NCI-H1694 (cell line): ENCODE results near the gene HOXA2.

Experiments
- DNase-seq: peaks from one replicate; lab custom pipeline; 2025; lab: John Stamatoyannopoulos, UW

Gene HOXA2

DNA sequence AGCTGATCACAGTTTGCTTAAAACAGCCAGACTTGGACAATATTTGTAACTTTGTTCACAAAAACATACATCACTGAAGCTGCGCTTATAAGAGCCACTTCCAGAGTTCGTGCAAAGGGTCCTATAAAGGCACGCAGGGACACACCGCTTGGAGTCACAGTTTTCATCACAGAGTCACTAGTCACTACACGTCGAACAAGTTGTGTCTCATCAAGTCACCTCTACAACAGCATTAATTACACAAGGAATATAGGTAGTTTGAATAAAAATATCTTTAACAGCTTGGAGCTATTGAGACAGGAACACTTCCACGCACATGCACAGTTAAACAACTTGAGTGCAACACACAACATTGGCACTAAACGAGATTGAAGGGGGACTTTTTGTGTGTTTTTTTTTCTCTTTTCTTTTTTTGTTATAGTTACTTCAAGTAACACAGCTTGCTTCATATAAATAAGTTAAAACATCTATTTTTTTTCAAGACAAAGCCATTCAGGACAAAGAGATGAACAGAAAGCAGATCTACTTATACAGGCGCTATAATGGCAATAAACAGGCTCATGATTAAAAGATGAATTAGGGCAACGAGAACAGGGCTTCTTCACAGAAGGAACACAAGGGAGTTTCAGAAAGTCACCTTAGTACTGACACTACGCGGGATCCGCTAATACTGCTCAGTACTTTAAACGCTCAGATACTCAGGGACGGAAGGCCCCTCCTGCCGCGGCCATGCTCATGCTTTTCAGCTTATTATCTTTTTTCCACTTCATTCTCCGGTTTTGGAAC lies 38.8 kb upstream of the HOXA2 start:
- no peak for DNase-seq

DNA sequence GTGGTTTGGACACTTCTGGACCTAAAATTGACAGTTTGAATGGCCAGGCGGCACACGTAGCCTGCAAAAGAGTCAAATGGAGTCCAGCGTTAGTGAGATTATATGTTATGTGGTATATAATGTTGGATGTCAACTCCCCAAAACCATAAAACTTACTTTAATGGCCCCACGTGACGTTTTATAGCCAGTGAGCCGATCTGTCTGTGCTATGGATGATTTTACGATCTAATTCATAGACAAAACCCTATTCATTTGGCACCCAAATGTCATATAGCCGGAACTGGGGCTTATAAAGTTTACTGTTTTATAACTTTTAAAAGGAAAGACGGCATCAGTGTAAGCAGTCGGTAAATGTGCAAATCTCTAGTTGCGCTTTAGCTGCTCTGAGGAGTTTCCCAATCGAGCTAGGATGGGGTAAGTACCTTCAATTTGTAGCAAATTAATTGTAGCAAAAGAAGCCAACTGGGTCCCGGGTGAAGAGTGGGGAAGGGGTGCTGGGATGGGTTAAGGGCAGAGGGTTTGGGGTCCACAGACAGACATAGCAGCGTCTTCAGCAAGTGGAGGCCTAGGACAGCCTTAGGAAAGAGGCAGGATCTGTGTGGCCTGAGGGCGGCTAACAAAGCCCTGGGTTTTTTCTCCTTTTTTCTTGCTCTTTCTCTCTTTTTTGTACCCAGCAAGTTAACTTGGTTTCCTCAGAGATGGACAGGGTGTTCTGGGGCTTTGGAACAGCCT lies 37.8 kb upstream of the HOXA2 start:
- no peak for DNase-seq

DNA sequence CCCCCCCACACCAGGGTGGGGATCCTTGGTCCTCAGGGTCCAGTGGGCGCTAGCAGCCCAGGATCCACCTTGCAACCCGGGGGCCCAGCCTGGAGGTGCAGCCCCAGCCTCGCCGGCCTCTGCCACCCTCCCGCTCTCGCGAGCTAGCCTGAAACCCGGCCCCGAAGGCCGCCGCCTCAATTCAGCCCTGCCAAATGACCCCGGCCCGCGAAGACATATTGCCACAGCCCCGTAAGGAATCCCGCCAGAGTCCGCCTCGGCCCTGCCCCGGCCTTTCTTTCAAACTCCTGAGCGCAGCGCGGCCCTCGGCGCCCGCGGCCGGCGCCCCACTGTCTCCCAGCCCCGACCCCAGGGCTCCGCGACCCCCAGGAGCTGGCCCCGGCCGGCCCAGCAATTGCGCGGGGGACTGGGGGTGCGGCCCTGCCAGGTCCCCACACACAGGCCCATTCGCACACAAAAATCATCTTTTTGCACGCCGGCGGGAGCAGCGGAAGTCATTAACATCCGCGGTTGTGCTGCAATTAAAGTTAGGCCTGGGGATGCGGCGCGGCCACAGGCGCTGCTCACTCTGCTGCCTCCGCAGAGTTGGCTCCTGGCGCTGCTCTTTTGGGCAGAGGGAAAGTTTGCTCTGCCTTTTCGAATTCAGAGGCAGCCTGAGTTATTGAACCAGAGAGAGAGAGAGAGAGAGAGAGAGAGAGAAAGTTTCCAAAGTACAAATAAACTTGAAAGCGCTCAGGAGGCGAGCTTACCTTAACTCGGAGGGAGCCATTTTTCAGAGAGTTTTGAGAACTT lies 37.0 kb upstream of the HOXA2 start:
- no peak for DNase-seq

DNA sequence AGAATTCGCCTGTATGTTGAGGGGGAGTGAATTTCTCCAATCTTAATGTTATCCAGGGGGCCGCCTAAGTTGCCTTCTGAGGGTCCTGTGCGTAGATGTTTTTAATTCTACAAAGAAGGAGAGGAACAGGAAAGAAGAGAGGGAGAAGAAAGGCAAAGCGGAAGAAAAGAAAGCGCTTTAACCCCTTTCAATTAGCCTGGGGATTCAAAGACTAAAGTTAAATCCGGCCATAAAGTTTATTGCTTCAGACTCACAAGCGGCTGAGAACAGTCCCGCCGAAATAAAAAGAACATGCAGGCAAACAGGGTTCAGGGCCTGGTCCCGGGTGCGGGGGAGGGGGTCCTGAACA lies 36.5 kb upstream of the HOXA2 start:
- no peak for DNase-seq

DNA sequence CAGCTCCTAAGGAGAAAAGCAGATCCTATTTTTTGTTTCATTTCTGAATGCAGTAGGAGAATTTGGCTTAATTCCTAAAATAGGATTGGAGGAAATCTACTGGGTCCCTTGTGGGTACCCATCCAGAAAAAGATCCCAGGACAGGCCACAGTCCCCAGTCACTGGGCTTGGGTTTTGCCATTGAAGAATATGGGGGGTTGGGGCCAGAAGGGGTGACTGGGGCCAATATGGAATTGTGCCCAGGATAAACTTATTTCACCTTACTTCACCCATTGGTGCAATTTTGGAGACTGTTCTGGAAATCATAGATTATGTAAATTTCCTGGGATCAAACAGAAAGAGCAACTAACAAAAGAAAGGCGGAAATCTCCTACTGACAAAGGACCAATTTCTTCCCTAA lies 36.0 kb upstream of the HOXA2 start:
- no peak for DNase-seq

DNA sequence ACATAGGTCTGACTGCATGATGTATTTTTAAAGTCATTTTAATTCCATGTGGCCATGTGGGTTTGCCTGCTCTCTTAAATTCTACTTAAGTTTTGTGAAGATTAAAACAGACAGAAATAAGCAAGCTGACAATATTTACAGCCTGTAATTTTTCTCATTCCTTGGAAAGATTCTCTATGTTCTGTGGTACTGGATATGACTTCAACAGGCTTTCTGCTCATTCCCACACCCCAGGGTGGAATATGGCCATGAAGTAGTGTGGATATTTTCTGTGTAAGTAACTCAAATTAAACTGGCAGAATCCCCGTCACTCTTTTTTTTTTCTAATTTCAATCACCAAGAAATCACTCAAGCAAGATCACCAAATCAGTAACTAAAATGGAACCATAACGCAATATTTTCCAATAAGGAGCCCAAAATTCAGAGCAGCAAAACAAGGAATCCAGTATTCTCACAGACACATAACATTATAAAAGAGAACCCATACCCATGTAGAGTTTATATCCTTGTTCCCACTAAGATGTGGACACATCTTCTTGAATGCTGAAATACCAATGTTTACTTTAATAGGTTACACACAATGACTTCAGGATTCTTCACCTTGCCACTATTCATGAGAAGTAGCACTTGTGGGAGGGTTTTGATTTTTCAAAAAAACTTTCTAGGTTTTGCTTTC lies 35.3 kb upstream of the HOXA2 start:
- DNase-seq = no peak

DNA sequence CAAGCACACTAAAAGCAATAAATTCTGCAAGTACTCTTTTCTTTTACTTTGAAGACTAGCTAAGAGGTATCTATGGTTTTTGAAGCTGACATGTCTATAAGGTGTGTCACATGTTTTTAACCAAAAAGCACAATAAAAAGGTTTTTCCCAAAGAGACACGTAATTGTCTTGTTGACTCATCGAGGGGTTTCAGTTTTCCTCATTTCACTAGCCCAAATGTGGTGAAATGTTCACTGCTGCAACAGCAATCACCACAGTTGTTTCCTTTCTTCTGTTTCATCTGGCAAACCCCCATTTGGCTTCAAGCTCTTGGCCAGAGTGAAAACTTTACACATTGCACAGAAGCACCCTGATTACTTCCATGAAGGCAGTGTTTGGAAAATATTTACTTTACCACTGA lies 31.9 kb upstream of the HOXA2 start:
- no peak for DNase-seq

DNA sequence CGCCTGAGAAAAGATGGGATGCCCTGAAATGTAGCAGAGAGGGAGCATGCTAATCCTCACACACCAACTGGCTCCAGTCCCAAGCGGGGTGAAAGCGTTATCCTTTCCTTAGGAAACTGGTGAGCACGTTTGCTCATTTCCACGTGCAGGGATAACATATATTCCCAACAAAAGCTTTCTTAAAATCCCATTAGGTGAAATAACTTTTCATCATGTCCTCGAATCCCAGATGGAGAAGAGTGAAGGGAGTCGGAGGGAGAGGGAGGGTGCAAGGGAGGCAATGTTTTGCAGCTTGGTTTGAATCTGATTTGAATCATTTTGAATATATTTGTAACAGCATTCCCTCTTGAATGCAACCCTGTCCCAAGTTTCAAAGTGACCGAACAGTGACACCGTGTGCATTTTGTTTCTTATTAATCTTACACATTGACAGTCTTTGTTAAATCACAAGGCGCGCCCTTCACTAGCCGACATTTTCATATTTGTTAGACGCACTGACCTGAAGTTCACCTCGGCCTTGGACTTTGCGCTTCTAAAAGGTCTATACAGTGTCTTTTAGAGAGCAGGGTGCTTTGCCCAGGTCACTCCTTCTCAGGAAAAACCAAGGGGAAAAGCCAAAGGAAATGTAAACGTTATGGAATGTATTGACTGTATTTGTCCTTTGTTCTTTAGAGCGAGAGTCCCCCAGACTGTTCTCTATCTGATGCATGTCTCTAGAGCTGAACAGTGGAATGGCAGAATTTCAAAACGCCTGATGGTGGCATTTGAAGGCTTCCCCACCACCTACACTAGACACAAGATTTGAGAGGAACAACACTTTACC lies 31.1 kb upstream of the HOXA2 start:
- DNase-seq = no peak

DNA sequence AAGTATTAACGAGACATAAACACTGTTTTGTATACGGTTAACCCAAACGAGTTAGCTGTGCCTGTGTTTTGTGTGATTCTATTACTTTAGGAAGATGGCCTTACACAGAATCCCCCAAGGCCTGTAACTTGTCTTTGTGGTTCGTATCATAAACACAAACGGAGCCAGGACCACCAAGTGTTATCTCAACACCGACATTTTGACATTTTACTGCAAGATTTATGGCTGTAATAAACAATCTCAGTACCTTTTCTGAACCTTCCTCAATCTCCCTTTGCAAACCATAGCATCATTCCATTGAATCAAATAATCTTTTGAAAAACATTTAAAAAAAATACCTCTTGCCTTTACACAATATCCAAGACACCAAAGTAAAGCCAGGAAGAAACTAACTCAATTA lies 30.5 kb upstream of the HOXA2 start:
- no peak for DNase-seq

DNA sequence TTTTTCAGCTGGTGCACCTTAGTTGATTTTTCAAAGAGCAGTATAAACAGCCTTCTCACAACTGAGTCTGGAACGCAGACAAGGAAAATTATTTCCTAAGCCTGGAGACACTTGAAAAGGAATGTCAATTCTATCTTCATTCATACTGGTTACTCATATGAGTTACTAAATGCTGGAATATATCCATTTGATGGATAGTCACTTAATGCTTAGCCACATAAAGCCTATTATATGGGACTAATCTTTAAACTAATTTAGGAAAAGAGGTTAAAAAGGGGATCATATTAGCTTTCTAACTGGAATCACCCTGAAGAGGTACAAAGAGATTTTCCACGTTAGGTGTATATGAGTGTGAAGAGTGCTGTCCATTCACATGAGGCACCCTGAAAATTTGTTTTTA lies 29.7 kb upstream of the HOXA2 start:
- no peak for DNase-seq

DNA sequence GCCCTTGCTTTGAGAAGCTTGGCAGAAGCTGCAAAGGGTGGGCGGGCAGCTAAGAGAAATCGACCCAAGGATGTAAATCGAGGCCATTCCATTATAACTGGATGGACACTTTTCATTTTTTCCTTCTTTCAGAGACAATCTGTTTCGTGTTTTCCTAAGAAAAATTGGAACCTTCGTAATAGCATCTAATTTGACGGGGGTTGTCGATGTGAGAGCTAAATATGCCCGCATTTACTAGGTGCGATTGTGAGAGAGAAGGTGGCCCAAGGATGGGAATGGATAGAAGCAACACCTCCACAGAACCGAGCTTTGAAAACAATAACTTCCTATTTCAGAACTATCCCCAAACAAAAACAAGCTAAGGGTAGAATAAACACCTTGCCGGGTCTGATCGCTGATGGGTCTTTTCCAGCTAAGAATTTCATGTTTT lies 28.9 kb upstream of the HOXA2 start:
- no peak for DNase-seq

DNA sequence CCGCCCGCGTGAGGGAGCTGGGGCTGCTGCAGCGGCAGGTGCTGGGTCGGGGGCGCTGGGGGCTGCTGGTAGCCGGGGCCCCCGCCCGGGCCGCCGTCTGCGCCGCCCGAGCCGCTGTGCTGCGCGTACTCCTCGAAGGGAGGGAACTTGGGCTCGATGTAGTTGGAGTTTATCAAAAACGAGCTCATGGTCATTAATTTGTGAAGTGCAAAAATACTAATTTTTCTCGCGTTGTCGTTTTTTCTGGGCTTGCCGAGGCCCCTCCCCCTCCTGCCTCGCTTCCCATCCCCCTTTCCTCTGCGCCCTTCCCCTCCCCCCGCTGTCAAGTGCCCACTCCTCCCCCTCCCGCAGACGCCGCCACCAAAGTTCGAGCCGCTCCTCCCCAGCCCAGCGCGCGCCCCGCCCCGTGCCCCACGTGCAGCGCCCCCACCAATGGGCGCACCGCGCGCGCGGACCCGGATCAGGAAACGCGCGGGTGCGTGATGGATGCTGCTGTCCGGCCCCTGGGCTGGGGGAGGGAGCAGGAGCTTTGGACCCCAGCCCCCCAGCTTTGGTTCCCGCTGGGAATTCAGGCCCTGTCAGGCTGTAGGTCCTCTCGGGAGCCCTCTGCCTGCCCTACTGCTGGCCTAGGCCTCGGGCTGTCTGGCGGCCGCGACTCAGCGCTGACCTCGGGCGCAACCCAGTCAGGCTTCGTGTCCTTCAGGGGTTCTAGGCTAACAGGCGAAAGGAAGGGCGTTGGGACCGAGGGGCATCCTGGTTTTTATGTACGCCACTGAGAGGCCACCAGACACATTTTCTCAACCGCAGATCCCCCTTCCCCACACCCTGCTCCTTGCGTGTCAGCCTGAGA lies 28.3 kb upstream of the HOXA2 start, which contains the start of gene HOXA4:
Gene HOXA4 (minus strand): TSS at position 218 of the 850 bp plus-strand sequence. CDS start 24 bp downstream, at position 194.
- no peak for DNase-seq

DNA sequence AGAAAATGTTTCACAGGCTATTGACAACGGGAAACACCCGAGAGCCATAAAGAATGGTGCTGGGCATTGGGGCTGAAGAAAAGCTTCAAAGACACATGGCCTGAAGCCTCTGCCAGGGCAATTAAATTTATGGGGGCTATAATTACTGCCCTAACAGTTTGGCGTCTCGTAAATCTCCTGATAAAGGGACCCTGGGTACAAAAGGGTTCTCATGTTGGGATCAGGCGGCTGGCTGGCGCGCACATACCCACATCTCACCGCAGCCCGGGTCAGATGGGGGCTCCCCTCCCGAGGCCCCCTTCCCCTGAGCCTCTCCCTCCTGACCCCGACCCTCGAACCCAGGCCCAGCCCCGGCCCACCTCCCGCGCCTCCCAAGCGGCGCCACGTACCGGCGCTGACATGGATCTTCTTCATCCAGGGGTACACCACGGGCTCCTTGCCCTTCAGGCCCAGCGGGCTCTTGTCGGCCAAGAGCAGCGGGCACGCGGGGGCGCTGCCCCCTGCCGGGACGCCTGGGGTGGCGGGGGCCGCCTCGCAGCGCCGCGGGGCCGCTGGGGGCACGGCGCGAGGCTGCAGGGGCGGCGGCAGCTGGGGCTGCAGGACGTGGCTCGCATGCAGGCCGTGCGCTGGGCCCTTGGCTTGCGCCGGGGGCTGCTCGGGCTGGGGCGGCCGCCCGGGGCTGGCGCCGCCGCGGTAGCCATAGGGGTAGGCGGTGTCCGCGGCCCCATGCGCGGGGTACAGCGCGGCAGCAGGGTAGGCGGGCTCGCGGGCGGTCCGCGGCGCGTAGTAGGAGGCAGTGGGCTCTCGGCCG lies 27.5 kb upstream of the HOXA2 start:
- no peak for DNase-seq

DNA sequence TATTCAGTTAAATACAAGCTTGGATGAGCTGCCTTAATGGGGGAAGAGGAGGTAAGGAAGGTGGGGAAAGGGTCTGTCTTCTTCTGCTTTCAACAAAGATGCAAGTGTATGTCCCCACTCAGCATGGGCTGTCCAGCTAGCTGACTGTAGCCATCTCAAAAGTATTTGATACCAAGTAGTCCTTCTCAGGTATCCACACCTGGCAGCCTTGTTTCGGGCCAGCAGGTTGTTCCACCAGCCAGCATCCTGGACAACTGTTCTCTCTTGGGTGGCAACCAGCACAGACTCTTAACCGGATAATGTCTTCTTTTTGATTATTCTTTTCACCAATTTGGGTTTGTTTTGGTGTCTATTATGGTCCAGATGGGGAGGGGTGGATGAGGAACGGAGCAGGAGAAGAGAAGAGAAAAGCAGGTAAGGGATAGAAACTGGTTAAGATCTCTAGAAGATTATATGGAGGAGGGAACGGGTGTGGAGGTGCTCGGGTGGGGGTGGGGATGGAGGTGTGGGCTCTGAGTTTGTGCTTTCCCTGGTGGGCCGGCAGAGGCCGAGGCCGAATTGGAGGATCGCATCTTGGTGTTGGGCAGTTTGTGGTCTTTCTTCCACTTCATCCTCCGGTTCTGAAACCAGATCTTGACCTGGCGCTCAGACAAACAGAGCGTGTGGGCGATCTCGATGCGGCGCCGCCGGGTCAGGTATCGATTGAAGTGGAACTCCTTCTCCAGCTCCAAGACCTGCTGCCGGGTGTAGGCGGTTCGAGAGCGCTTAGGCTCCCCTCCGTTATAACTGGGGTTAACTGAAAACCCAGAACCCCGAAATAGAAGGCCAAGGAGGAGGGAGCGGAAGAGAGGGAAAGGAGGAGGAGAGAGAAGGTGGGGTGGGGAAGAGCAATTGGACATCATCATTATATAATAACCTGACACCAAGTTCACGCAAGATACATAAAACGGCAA lies 26.6 kb upstream of the HOXA2 start:
- DNase-seq = no peak

DNA sequence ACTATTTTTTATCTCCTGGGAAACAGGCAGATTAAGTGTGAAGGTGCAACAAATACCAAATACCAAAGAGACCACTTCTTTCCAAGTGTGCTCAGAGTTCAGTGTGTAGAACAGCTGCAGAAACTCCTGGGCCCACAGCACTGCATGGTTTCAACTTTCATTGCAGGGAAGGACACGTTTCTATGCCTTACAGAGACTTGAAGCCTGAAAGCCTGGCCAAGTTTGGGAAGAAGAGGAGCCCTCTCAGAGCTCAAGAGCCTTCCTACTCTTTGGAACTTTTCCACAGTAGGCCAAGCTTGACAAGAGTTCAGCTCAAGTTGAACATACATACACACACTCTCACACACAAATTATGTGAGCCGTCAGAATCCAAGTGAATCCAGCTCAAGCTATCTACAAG lies 25.6 kb upstream of the HOXA2 start:
- no peak for DNase-seq

DNA sequence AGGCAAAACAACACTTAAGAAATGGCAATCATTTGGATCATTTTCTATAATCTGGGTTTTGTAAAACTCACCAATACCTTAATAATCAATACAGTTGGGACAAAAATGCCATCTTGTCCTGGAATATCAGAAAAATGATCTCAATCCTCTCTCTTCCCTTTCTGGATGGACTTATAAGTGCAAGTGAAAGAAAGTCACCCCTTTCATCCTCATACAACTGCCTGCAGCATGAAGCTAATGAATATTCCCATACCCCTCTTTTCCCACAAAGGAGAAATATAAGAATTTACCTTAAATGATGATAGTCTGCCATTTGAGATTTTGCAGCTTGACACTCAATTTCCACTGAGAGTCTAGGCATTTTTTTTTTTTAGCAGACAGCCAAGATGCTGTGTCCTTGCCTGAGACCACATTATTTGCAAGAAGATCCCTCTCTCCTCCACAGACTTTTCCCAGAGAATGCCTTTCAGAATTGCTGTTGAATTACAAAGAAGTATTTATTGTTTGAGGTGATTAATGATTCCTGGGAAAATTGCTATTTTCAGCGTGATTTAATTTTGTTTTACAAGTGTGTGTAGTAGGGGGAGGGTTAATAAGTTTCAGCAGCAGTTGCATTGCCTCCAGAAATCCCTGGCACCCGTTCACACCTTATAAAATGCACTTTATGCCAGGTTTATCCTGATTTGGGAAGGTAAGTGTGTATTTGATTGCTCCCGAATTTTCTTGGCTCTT lies 24.3 kb upstream of the HOXA2 start:
- DNase-seq = no peak

DNA sequence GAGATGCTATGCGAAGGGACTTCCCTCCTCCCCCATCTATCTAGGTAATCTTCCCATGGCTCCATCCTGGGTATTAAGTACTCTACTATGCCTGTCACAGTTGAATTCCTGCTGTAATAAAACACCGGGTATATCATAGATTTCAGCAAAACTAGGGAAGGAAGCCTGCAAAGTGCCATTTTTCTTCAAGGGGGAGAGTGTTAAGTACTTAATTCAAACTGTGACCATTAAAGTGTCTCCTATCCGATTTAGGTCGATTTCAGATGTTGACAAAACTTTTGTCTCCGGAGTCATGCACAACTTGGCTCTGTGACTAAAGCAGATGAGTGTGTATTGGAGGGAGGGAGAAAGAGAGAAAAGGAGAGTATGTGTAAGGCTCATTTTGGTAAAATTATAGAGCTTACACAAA lies 23.5 kb upstream of the HOXA2 start:
- no peak for DNase-seq
